ENCODE measurements around the gene DMRTB1.

DMRTB1 gene

GRCh38 chr1:53480678-53481077 lies 21.5 kb downstream of the DMRTB1 start:
- no peak for TF ChIP-seq CTCF (IDR thresholded peaks at IDR 0.05; ENCODE audit: insufficient read depth, low read depth, low read length, missing control alignments)
- DNase-seq (ENCODE audit: low read depth) = no peak
- no peak overlapping the region for H3K4me3 ChIP-seq (ENCODE audit: low read depth, low read length)

DNA sequence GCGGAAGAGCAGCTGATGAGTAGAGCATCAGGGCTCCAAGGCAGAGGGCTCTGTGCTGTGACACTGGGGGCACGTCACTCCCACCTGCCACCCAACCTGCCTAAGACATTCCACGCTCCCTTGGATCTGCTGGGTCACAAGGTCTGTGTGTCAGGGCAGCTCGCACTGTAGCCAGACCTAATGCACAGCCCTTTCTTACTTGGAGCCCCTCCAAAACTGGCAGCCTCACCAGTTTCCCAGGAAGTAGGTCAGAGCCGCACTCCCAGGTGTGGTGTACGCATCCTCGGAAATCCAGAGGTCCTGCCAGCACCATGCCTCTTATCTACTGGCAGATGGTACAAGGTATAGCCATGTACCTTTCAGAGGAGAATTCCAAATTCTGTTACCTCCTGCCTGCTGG lies 22.3 kb downstream of the DMRTB1 start:
- no peak for TF ChIP-seq CTCF (IDR thresholded peaks at IDR 0.05; ENCODE audit: insufficient read depth, low read depth, low read length, missing control alignments)
- DNase-seq (ENCODE audit: low read depth) = no peak
- H3K4me3 ChIP-seq (ENCODE audit: low read depth, low read length) = no peak overlapping the region

DNA sequence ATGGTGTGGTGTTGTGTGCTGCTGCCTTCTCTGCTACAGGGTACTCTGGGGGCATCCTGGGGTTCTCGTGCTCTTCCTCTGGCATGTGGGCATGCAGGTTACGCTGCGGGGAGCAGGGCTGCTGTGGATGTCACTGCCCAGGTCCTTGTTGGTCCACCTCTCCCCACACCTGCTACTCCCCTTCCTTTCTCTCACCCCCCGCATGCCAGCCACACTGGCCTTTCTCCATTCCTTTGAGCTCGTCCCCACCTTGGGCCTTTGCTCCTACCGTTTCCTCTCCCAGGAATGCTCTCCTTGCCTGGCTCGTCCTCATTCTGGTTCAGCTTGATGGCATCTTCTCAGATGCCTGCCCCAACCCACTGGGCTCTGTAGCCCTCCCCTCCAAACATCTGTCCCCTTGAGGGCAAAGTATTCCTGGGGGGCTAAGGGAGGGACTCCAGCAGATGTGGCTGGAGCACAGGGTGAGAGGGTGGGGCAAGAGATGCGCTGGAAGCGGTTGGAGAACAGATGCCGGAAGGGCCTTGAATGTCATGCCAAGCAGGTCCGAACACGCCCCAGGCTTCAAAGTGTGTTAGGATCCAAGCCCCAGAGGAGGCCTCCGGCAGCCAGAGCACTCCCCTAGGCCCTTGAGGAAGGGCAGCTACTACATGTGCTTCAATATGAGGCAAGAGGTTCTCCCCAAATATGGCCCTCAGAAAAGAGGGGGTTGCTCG lies 23.4 kb downstream of the DMRTB1 start:
- no peak for DNase-seq (ENCODE audit: low read depth)
- no peak overlapping the region for H3K4me3 ChIP-seq (ENCODE audit: low read depth, low read length)
- TF ChIP-seq CTCF (IDR thresholded peaks at IDR 0.05; ENCODE audit: insufficient read depth, low read depth, low read length, missing control alignments) = no peak

DNA sequence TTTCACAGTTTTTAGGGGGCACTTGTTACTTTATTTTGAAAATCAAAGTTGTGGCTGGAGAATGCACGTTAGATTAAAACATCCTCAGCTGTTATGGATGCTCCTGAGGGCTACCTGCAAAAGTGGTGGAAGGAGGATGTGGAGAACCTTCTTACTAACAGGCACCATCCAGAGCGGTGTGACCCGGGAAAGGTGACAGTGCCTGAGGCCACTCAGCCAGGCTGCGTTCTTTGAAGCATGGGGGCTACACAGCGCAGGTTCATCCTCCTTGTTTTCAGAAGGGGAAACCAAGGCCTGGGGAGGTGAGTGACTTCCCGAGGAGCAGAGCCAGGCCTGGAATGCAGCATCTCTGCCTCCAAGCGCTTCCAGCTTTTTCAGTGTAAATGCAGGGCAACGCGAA lies 24.0 kb downstream of the DMRTB1 start:
- DNase-seq (ENCODE audit: low read depth) = no peak
- no peak overlapping the region for H3K4me3 ChIP-seq (ENCODE audit: low read depth, low read length)
- TF ChIP-seq CTCF (IDR thresholded peaks at IDR 0.05; ENCODE audit: insufficient read depth, low read depth, low read length, missing control alignments) = no peak

GRCh38 chr1:53483656-53484055 lies 24.5 kb downstream of the DMRTB1 start:
- no peak for DNase-seq (ENCODE audit: low read depth)
- no peak overlapping the region for H3K4me3 ChIP-seq (ENCODE audit: low read depth, low read length)
- no peak for TF ChIP-seq CTCF (IDR thresholded peaks at IDR 0.05; ENCODE audit: insufficient read depth, low read depth, low read length, missing control alignments)

GRCh38 chr1:53484705-53485477 lies 25.7 kb downstream of the DMRTB1 start:
- no peak overlapping the region for H3K4me3 ChIP-seq (ENCODE audit: low read depth, low read length)
- DNase-seq (ENCODE audit: low read depth) = no peak
- TF ChIP-seq CTCF (IDR thresholded peaks at IDR 0.05; ENCODE audit: insufficient read depth, low read depth, low read length, missing control alignments) = no peak
